SK-N-MC (cell line): Measurements from ENCODE around the gene KRTAP1-4.

Experiments
- EZH2 ChIP-seq: fragments of 200-600 bp; sonication (generic); IDR thresholded peaks from one replicate; pipeline ENCODE4 v1.6.1; 2017; ENCODE audit warnings: antibody characterized with exemption
- POLR2AphosphoS5 ChIP-seq: IDR thresholded peaks from 2 replicates; pipeline ENCODE4 v1.6.1; 2012; ENCODE audit warnings: mild to moderate bottlenecking, low read depth, low read length, borderline replicate concordance

DNA sequence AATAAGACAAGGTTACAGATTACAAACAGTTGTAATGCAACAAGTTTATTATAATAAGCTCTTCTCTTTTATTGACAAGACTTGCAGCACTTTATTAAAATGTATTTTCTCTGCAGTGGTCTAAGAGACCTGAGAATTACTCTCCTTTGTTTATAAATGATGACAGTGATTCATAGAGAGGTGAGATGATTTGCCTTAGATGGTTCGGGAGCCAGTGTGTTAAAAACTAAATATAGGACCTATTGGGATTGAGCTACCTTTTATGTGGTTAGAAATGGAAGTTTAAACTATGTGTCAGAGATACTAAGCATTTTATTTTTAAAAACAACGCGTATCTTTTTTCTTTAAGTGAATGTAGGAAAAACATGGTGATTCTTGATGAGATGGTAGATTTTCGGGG, 33.2 kb downstream of the KRTAP1-4 start:
- TF ChIP-seq POLR2AphosphoS5 = no peak
- no peak for TF ChIP-seq EZH2
